GM19328 (cell line): ENCODE results near the gene UNC5B.

ENCODE experiments used
- ATAC-seq: cut with Tn5 transposase; IDR thresholded peaks from one replicate; pipeline ENCODE4 v1.9.1; 2021; ENCODE audit warnings: mild to moderate bottlenecking, moderate library complexity; ENCODE audit not compliant: unreplicated experiment

UNC5B gene

DNA sequence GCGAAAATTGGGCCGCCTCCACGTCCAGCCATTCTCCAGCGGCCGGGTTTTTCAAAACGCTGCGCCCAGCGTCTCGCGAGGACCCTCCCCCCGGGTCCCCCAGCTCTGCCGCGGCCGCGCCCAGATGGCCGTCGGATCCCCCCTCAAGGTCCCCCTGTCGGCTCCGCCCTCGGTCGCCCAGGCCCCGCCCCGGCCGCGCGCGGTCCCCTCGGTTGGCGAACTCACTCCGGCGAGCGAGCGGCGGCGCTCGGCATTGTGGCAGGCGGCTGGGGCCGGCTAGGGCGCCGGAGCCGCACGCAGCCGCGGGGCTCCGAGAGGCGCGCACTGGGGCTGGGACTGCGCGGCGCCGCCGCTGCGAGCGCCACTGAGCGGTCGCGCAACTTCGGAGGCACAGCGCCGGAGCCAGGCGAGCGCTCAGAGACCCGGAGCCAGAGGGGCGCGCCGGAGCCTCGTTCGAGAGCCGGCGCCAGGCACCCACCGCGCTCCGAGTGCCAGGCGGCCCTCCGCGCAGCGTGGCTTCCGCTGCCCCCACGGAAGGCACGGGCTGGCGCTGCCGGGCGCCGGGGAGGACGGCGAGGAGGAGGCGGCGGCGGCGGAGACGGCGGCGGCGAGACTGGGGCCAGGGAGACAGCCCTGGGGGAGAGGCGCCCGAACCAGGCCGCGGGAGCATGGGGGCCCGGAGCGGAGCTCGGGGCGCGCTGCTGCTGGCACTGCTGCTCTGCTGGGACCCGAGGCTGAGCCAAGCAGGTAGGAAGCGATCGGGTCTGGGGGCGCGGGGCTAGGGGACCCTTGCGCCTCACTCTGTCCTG, at the start of gene UNC5B:
TSS of gene UNC5B (plus strand) at position 253 of the 809 bp plus-strand sequence. CDS start at position 669, 416 bp downstream.
- no peak for ATAC-seq

DNA sequence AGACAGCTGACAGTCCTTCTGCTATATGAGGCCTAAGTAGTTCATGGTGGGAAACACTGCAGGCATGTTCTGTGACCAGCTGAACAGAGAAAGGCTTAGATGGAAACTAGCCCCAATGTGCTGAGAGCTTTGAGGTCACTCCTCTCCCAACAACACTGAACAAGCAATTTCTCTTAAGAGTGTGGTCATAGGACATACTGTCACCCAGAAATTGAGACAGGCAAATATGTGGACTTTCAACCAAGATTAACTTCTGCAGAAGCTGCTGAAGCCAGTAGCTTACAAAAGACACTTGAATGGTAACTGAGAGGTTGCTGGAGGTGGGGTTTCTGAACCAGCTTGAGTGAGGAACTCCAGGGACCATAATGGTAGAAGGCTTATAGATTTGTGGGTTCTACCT, 38.9 kb upstream of the UNC5B start:
- ATAC-seq = no peak

DNA sequence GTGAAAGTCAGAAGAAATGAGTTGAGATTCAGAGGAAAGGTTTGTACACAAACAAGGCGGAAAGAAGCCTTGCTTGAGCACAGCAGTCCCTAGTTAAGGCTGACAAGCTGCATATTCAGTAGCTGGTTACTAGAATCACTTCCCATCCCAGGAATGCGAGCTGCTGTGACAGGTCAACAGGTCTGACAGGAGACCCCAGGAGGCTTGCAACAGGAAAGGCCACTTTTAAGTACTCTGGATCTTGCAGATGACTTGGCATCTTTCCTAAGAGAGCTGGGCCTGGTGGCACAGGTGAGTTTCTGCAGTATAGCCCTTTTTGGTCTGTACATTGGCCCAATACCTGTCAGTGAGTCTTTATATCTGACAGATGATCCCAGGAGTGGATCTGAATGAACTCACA, 35.7 kb upstream of the UNC5B start:
- ATAC-seq = no peak

DNA sequence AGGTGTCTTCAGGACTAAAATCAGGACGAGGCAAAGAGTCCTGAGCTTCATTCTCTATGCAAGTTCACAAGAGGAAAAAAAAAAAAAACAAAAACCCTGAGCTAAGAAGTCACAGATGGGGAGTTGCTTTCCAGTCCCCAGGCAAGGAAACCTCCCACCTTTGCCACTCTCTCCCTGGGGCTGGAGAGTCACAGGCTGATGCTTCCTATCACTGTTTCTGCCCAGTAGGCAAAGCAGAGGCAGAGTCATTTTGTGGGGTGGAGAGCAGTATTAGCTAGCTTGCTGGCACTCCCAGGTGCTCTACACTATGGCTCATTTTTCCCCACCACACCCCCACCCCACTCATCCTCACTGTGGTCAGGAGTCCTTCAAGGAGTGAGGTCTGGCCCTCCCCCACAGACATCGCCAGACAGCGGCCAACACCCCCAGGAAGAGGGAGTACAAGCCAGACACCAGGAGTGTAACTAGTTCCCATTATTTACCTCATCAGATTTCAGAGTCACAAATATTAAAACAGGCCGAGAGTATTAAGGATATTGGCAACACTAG, 34.6 kb upstream of the UNC5B start:
- ATAC-seq = no peak

DNA sequence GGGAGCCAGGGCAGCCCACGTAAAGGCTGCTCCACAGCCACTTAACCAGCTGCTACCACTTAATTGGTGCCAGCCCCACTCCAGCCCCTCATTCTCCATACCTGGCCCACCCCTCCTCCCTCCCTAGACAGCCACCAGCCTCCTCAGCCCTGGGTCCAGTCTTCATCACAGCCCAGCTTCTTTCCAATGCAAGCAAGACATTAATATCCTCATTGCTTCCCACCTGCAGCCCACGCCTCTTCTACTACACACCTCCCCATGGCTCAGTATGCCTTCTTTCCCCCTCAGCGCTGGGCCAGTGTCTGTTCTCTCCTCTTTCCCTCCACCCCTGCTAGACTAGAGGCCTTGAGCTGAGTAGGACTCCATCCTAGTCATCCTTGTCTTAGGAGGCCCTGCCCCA, 33.5 kb upstream of the UNC5B start:
- no peak for ATAC-seq

DNA sequence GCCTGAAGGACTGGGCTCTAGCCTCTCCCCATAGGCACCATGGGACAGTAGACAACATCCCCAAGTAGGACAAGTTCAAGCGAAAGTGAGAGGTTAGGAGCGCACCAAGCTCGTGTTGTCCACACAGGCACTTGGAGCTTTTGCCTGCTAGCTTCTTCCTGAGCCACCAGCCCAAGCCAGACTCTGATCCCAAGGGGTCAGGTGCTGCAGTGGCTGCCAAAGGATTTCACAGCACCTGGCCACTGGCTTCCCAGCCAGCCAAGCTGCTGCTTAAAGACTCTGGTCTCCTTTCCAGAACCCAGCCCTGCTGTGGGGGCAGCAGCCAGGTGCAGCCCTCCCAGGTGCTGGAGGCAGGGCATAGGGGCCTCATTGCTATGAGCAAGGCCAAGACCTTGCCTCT, 33.0 kb upstream of the UNC5B start:
- ATAC-seq = no peak

DNA sequence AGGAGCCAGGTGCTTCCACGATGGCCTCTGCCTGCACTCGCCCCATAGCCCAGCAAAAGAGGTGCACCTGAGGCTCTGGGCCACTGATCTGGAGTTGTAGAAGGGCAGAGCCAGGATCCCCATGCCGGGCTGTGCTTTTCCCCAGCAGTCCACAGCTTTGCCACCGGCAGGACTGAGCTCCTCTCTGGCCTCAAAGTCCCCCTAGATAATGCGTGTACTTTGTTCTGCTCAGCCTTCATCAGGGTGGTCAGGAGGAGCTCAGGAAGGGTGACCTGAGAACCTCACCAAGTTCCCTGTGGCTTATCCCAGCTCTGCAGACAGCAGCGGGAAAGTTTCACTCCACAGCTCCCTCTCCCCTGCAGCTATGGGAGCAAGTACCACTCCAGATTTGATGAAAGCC, 27.9 kb upstream of the UNC5B start:
- ATAC-seq = no peak

DNA sequence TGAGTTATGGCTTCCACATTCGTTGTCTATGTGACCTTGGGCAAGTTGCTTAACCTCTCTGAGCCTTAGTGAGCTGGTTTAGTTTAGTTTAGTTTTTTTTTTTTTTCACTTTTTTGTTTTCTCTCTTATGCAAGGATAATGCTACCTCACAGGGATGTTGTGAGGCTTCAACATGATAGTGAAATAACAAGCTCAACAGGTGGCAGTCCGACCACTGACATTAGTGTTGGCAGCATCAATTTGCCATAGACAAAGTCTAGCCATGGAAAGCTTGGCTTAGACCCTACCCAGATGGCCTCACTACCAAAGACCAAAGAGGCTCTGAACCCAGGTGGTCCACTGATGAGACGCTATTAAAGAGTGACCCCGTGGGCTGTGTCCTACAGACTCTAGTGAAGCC, 27.2 kb upstream of the UNC5B start:
- no peak for ATAC-seq

DNA sequence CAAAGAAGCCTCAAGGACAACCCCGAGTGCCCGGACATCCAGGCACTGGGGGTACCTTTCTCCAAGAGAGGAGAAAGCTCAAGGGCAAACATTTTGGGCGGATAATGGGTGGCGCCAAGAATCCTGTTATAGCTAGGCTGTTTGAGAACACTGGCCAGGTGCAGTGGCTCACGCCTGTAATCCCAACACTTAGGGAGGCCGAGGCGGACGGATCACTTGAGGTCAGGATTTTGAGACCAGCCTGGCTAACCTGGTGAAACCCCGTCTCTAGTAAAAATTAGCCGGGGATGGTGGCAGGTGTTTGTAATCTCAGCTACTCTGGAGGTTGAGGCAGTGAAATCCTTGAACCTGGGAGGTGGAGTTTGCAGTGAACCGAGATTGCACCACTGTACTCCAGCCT, 25.2 kb upstream of the UNC5B start:
- ATAC-seq = no peak

DNA sequence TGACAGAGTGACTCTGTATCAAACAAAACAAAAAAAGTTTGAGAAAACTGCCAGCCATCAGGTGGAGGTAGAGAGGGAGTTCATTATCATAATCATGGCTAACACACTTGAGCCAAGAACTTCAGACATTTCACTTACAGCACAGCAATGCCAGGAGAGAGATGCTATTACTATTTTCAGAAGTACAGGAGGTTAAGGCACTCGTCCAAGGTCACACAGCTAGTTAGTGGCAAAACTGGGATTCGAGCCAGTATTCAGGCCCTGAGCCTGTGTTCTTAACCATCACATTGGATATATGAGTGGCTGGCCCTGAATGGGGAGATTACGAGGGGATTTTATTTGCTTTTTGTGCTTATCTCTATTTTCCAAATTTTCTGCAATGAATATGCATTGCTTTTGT, 24.8 kb upstream of the UNC5B start:
- no peak for ATAC-seq

DNA sequence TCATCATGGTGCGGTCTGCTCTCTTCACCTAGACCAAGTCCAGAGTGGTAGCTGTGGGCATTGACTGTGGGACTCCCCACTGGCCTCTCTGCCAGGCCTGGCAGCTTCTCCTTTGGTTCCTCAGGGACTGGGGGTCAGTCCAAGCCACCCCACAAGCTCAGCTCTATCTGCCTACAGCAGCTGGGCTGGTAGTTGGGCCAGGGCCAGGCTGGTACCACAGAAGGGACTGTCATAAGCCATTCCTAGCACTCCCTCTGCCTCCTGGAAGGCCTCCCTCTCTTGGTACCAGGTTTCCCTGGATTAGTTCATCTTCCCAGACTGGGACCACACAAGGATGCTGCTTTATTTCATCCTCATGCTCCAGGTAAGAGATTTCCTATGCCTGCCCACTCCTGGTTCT, 24.2 kb upstream of the UNC5B start:
- ATAC-seq = no peak

DNA sequence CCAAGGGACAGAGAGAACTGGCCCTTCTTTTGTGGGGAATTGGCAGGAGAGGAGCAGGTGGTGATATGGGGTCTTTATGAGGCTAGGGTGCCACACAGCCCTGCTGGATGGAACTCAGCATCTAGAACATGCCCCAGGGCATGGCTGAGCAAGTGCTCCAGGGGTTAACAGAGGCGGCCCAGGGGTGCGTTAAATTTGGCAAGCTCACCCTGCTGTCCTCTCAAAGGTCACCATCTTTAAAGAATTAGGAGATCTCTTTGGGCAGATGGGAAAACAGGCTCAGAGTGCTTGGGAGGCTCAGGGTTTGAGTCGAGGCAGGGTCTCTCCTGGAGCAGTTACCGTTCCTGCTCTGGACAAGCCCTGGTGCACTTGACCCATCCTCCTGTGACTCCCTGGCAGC, 21.4 kb upstream of the UNC5B start:
- no peak for ATAC-seq

DNA sequence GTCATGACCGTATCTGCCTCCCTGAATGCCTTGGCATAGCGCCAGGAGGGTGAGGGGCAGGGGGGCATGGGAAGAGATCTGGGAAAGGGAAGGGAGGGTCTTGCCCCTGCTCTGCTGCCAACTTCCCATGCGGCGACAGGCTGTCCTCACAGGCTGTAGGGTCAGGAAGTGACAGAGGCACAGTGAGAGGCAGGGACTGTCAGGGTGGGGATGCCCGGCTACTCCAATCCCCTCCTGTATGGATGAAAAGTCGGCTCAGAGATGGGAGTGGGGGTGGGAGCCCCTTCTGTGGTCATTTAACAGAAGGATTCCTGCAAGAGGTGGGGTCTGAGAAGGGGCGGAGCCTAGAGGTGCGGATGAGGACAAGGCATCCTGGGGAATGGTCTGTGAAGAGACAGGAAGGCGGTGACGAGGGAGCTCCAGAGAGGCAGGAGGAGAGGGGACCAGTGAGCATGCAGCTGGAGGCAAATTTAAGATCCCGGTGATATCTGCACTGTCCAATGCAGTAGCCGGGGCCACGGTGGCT, 20.8 kb upstream of the UNC5B start:
- no peak for ATAC-seq

DNA sequence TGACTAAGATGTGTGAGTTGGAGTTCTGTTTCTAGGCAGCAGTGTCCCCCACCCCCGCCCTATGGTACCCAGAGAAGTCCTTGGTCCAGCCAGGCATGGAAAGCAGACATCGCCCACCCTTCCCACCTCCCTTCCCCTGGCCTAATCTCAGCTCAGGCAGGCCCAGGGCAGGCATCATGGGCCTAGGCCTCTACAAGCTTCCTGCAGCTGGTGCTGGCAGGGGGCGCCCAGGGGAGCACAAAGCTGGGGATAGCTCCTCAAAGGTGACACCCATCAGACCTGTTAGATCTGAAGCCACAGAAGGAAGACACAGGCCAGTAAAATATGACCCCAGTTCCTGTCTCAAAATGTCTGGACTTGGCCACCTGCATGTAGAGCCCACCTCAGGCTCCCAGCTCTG, 18.9 kb upstream of the UNC5B start:
- no peak for ATAC-seq

DNA sequence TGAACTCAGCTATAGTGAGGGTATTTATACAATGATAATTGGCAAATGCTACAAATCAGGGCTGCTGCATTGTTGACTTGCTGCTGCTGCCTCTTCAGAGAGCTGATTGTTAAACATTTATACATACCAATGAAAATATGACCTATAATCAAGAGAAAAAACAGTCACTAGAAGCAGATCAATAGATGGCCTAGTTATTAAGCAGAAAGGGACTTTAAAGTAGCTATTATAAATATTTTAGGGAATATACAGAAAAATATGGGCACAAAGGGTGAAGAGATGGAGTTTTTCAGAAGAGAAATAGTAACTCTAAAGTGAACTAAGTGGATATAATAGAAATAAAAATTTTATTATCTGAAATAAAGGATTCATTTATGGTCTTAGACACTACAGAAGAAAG, 14.4 kb upstream of the UNC5B start:
- ATAC-seq = no peak

DNA sequence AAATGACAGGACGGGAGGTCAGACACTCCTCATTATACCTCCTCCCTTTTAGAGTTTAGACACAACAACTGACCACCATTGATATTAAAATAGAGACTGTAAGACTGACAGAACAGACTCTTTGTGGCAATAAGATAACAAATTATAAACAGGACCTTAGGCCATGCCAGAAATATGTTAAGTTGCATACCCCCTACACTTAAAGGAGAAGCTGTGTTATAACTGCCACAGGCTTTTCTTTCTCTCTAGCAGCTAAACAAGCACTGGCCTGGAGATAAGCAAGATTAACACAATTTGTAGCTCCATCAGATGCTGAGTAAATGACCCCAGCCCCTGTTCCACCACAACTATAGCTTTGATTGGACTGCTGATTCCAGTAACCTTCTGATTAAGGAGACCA, 10.5 kb upstream of the UNC5B start:
- ATAC-seq = no peak

DNA sequence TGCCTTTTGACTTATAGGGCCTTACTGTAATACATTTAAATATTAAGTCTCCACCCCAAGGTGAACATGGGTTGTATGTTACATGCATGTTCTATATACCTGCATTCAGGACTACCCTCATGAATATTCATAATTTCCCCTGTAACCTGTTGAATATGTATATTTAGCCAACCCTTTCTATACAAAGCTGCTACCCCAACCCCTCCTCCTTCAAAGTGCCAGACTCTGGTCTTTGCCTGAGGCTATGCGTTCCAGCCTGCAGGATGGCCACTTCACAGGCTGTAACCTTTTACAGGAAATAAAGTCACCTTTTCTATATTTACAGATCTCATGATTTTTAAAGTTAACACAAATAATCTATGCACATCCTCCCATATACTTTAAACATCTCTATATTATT, 10.1 kb upstream of the UNC5B start:
- ATAC-seq = no peak

DNA sequence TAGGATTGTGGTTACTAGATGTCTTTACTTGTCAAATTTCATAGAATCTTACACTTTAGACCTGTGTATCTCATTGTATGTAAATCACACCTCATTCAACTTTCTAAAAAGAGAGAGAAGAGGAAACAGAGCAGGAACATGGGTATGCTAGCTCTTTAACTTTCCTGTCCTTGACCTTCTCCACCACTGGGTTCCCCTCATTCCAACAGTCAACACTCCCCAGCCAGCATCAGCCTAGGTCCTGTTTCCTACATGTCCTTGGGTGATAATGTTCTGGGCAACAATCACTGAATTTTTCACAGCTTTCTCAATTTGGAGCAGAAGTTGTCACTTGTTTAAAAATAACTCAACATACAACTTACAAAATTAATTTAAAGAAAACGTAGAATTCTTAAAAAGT, 9.2 kb upstream of the UNC5B start:
- no peak for ATAC-seq

DNA sequence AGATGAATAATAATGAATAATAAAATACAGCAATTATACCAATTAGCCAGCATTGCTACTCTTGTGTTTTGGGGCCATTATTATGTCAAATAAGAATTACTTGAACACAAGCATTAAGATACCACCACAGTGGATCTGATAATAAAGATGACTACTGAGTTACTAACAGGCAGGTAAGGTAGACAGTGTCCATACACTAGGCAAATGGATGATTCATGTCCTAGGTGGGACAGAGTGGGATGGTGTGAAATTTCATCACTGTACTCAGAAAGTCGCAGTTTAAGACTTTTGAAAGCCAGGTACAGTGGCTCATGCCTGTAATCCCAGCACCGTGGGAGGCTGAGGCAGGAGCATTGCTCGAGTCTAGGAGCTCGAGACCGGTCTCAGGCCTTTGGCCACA, 8.7 kb upstream of the UNC5B start:
- no peak for ATAC-seq

DNA sequence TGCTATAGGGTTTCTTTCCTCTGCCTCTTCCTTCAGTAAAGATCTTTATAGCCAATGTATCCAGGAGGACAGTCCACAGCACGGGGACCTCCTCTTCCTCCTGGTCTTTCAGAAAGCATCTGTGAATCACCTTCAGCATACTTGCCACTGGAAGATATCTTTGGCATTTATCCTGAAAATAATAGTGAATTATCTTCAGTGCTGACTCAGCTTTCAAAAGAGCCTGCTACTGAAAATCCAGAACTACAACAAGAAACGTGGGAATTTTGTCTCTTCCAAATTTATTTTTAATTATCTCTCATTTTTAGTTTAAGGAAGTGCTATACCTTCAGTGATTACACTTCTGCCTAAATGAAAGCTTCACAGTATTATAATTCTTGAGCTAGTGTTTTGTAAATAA, 7.6 kb upstream of the UNC5B start:
- no peak for ATAC-seq

DNA sequence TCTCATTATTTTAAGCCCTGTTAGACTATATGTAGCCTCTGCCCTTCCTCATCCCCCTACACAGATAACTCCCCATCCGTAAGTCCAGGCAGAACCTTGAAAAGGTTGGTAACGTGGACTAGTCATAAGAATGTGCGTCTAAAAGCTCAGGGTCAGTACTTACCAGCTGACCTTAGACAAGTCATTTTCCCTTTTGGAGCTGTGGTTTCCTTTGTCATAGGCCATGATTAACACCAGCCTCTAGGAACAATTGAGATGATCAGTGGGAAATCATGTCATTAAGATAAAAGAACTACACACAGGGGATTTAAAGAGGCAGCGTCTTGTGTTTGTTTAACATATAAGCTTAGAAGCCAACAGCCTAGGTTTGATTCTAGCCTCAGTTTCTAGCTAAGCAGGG, 6.9 kb upstream of the UNC5B start:
- no peak for ATAC-seq

DNA sequence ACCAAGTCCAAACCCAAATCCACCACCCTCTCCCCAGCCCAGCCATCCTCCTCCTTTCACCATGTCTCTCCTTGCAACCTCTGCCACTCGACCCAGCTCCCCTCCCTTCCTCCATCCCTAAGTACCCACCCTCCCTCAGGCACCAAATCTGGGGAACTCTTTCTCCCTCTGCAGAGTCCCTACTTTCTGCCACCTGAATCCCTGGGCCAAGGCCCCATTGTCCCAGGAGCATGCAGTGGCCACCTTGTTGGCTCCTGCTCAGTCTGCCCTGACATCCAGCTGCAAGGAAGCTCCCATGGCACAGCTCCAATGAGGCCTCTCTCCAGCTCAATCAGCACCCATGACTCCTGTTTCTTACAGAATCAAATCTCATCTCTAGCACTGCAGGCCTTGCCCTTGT, 5.5 kb upstream of the UNC5B start:
- ATAC-seq = no peak

DNA sequence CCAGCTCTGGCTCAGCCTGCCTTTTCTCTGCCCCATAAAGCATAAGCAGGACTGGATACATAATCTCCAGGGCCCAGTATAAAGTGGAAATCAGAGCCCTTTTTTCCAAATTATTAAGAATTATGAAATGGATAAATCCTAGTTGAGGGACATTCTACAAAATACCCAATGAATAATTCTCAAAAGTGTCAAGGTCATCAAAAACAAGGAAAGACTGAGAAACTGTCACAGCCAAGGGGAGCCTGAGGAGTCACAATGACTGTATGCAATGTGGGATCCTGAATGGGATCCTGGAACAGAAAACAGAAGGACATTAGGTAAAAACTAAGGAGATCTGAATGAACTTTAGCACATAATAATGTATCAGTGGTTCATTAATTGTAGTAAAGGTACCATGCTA, 4.8 kb upstream of the UNC5B start:
- ATAC-seq = no peak
